WTC11 (cell line): Measurements from ENCODE around the gene BANK1.

Source experiments
- ATF1 ChIP-seq: sonication (generic); formaldehyde crosslinking; IDR thresholded peaks from 2 replicates; pipeline ENCODE4 v1.8.1; 2023; ENCODE audit warnings: mild to moderate bottlenecking, moderate library complexity, missing genetic modification reagents
- CREB1 ChIP-seq: sonication (generic); formaldehyde crosslinking; IDR thresholded peaks from 2 replicates; pipeline ENCODE4 v1.8.0; 2023; ENCODE audit warnings: mild to moderate bottlenecking, missing genetic modification reagents
- CTCF ChIP-seq: fragments of 200-600 bp; IDR thresholded peaks from 2 replicates; pipeline ENCODE4 v1.8.0; 2022; ENCODE audit warnings: antibody characterized with exemption
- OVOL2 ChIP-seq: fragments of 250-450 bp; sonication (Bioruptor Pico); IDR thresholded peaks from 2 replicates; pipeline ENCODE4 v1.9.0; 2021; ENCODE audit warnings: mild to moderate bottlenecking, borderline replicate concordance
- PRDM15 ChIP-seq: sonication (generic); formaldehyde crosslinking; IDR thresholded peaks from 2 replicates; pipeline ENCODE4 v1.8.0; 2022; ENCODE audit warnings: missing genetic modification reagents
- USF1 ChIP-seq: sonication (generic); formaldehyde crosslinking; IDR thresholded peaks from 2 replicates; pipeline ENCODE4 v1.8.0; 2022; ENCODE audit warnings: mild to moderate bottlenecking, missing genetic modification reagents
- ZNF281 ChIP-seq: sonication (generic); formaldehyde crosslinking; IDR thresholded peaks from 2 replicates; pipeline ENCODE4 v1.8.0; 2023; ENCODE audit warnings: mild to moderate bottlenecking, missing genetic modification reagents

GRCh38 chr4:102055805-102056204 is 265.3 kb downstream of the BANK1 start:
- no peak for TF ChIP-seq CREB1 (CRISPR knock-in tag)
- no peak for TF ChIP-seq ZNF281 (CRISPR knock-in tag)
- no peak for TF ChIP-seq CTCF
- TF ChIP-seq USF1 (CRISPR knock-in tag): no peak
- no peak for TF ChIP-seq OVOL2
- no peak for TF ChIP-seq ATF1 (CRISPR knock-in tag)
- no peak for TF ChIP-seq PRDM15 (CRISPR knock-in tag)
